H1 (cell line): ENCODE results near the gene PTPRR. TPM values are rescaled to one million over a fixed set of nuclear protein-coding genes. Genes with fewer than 3 reads are reported as not detected.

Experiments
- CTCF ChIA-PET: fragments of 300-600 bp; sonication (Branson Sonifier 250); formaldehyde crosslinking; loops from one replicate; lab custom pipeline; 2021; ENCODE audit not compliant: partially characterized antibody; lab: Charles Lee
- POLR2A ChIA-PET: fragments of 300-600 bp; sonication (Branson Sonifier 250); formaldehyde crosslinking; loops from one replicate; lab custom pipeline; 2021; ENCODE audit warnings: inconsistent platforms; ENCODE audit not compliant: partially characterized antibody; lab: Charles Lee
- DNase-seq, 2 experiments: peaks; one replicate each; pipeline versions ENCODE4 v3.0.0 to v3.0.0-alpha.2; 2010 to 2022; ENCODE audit warnings: low spot score in 2 of 2, low read depth in 1 of 2, mixed read lengths in 1 of 2
- FAIRE-seq: peaks from 2 replicates; lab custom pipeline; 2011; peaks lifted over from hg19 to GRCh38; lab: Jason Lieb, UNC
- H2AFZ ChIP-seq: 2 replicates; pipeline ENCODE4 v1.8.1; 2012; ENCODE audit warnings: low read length, inconsistent platforms
- H2AK5ac ChIP-seq: 2 replicates; pipeline ENCODE4 v1.6.1; 2013; ENCODE audit warnings: low read depth, low read length
- H2BK120ac ChIP-seq: replicated peaks from 2 replicates; pipeline ENCODE3; 2013; ENCODE audit warnings: low read depth, low read length, inconsistent platforms
- H2BK12ac ChIP-seq: 2 replicates; pipeline ENCODE4 v1.6.1; 2013; ENCODE audit warnings: low read depth, low read length
- H2BK15ac ChIP-seq: 2 replicates; pipeline ENCODE4 v1.6.1; 2013; ENCODE audit warnings: low read length
- H2BK20ac ChIP-seq: 2 replicates; pipeline ENCODE4 v1.6.1; 2013; ENCODE audit warnings: low read length
- H2BK5ac ChIP-seq: 2 replicates; pipeline ENCODE4 v1.6.1; 2013; ENCODE audit warnings: low read depth, low read length
- H3K14ac ChIP-seq: 2 replicates; pipeline ENCODE4 v1.6.1; 2013; ENCODE audit warnings: inconsistent platforms; ENCODE audit not compliant: insufficient read length
- H3K18ac ChIP-seq: 2 replicates; pipeline ENCODE4 v1.6.1; 2013; ENCODE audit warnings: low read length; ENCODE audit errors: extremely low read depth
- H3K23ac ChIP-seq: 2 replicates; pipeline ENCODE4 v1.6.1; 2013; ENCODE audit warnings: inconsistent platforms; ENCODE audit not compliant: insufficient read length
- H3K23me2 ChIP-seq: 2 replicates; pipeline ENCODE4 v1.6.1; 2013; ENCODE audit warnings: low read depth, low read length
- H3K27ac ChIP-seq: 2 replicates; pipeline ENCODE4 v1.6.1; 2011; ENCODE audit warnings: low read depth, low read length, inconsistent platforms
- H3K27me3 ChIP-seq, 4 experiments: replicated peaks in 1 of 4; 1 replicate in 1 of 4; 2 replicates in 3 of 4; pipeline versions ENCODE4 v1.6.1 to v1.8.1; 2011 to 2013; ENCODE audit warnings: low read length in 3 of 4, mild to moderate bottlenecking in 3 of 4, inconsistent platforms in 2 of 4, mixed read lengths in 2 of 4, moderate library complexity in 1 of 4; ENCODE audit not compliant: control insufficient read depth in 3 of 4, insufficient read depth in 3 of 4; ENCODE audit errors: extremely low read depth in 1 of 4
- H3K36me3 ChIP-seq, 4 experiments: 2 replicates each; pipeline versions ENCODE4 v1.6.1 to v1.8.1; 2011 to 2013; ENCODE audit warnings: mild to moderate bottlenecking in 4 of 4, low read length in 3 of 4, moderate library complexity in 2 of 4, control low read depth in 1 of 4, inconsistent platforms in 1 of 4; ENCODE audit not compliant: insufficient read depth in 4 of 4, control insufficient read depth in 2 of 4
- H3K4ac ChIP-seq: replicated peaks from 2 replicates; pipeline ENCODE3; 2013; ENCODE audit warnings: low read length, low read depth, mixed read lengths, inconsistent platforms; ENCODE audit not compliant: insufficient read length
- H3K4me1 ChIP-seq, 4 experiments: replicated peaks in 1 of 4; 1 replicate in 1 of 4; 2 replicates in 3 of 4; pipeline versions ENCODE4 v1.6.1 to v1.8.1; 2011 to 2013; ENCODE audit warnings: low read length in 3 of 4, inconsistent platforms in 2 of 4, mixed read lengths in 1 of 4; ENCODE audit not compliant: insufficient read depth in 4 of 4, control insufficient read depth in 3 of 4
- H3K4me2 ChIP-seq, 2 experiments: 2 replicates each; pipeline versions ENCODE4 v1.6.1 to v1.8.1; 2011 to 2013; ENCODE audit warnings: low read depth in 2 of 2, low read length in 2 of 2, control low read depth in 1 of 2, inconsistent platforms in 1 of 2, mild to moderate bottlenecking in 1 of 2; ENCODE audit not compliant: insufficient read depth in 1 of 2
- H3K4me3 ChIP-seq, 4 experiments: fragments of 200-600, 300-600 bp in 1 of 4; sonication (generic), shearing (Covaris generic), sonication (Bioruptor Twin) in 1 of 4; 2 replicates each; pipeline versions ENCODE4 v1.5.1 to v1.8.1; 2011 to 2016; ENCODE audit warnings: low read length in 4 of 4, low read depth in 3 of 4, control low read depth in 2 of 4, inconsistent platforms in 2 of 4, mild to moderate bottlenecking in 2 of 4, mixed read lengths in 1 of 4, moderate library complexity in 1 of 4; ENCODE audit not compliant: insufficient read depth in 2 of 4; ENCODE audit errors: extremely low read depth in 1 of 4
- H3K56ac ChIP-seq: replicated peaks from 2 replicates; pipeline ENCODE3; 2013; ENCODE audit warnings: low read depth, mild to moderate bottlenecking, mixed read lengths, low read length, inconsistent platforms; ENCODE audit not compliant: insufficient read length
- H3K79me1 ChIP-seq: 2 replicates; pipeline ENCODE4 v1.6.1; 2013; ENCODE audit warnings: low read depth, low read length, control low read depth
- H3K79me2 ChIP-seq, 2 experiments: 2 replicates each; pipeline versions ENCODE4 v1.6.1 to v1.8.1; 2012 to 2013; ENCODE audit warnings: low read length in 2 of 2, mild to moderate bottlenecking in 2 of 2, inconsistent platforms in 1 of 2; ENCODE audit not compliant: insufficient read depth in 2 of 2, control insufficient read depth in 1 of 2
- H3K9ac ChIP-seq, 4 experiments: replicated peaks in 1 of 4; 1 replicate in 1 of 4; 2 replicates in 3 of 4; pipeline versions ENCODE4 v1.6.1 to v1.8.1; 2011 to 2013; ENCODE audit warnings: low read depth in 3 of 4, low read length in 3 of 4, control low read depth in 2 of 4, mild to moderate bottlenecking in 2 of 4, moderate library complexity in 2 of 4, inconsistent platforms in 1 of 4; ENCODE audit errors: extremely low read depth in 1 of 4
- H3K9me3 ChIP-seq, 2 experiments: 2 replicates each; pipeline versions ENCODE4 v1.6.1 to v1.8.1; 2012 to 2013; ENCODE audit warnings: mild to moderate bottlenecking in 2 of 2, moderate library complexity in 2 of 2, control low read depth in 1 of 2, inconsistent platforms in 1 of 2, low read depth in 1 of 2, low read length in 1 of 2, mixed read lengths in 1 of 2; ENCODE audit not compliant: insufficient read depth in 2 of 2
- H4K20me1 ChIP-seq, 2 experiments: replicated peaks in 1 of 2; 2 replicates each; pipeline versions ENCODE3 to v1.8.1; 2011 to 2013; ENCODE audit warnings: inconsistent platforms in 2 of 2, low read length in 2 of 2, mild to moderate bottlenecking in 1 of 2; ENCODE audit not compliant: insufficient read depth in 2 of 2, control insufficient read depth in 1 of 2
- H4K5ac ChIP-seq: 2 replicates; pipeline ENCODE4 v1.6.1; 2013; ENCODE audit warnings: low read length, low read depth, mixed read lengths, inconsistent platforms; ENCODE audit not compliant: insufficient read length
- H4K8ac ChIP-seq: 2 replicates; pipeline ENCODE4 v1.8.0; 2013; ENCODE audit warnings: mild to moderate bottlenecking, moderate library complexity, low read length, inconsistent platforms; ENCODE audit not compliant: insufficient read depth; ENCODE audit errors: extremely low read depth
- H4K91ac ChIP-seq: replicated peaks from 2 replicates; pipeline ENCODE3; 2013; ENCODE audit warnings: low read length, mixed read lengths, inconsistent platforms; ENCODE audit not compliant: insufficient read length
- BACH1 ChIP-seq: IDR thresholded peaks from 2 replicates; pipeline ENCODE4 v1.6.1; 2012; ENCODE audit warnings: low read length, improper control_type of control experiment
- BRCA1 ChIP-seq: IDR thresholded peaks from 2 replicates; pipeline ENCODE4 v1.6.1; 2012; ENCODE audit warnings: low read depth, low read length, improper control_type of control experiment
- CREB1 ChIP-seq: IDR thresholded peaks from 2 replicates; pipeline ENCODE4 v1.6.1; 2012; ENCODE audit warnings: inconsistent platforms
- EP300 ChIP-seq, 2 experiments: IDR thresholded peaks; 1 replicate in 1 of 2; 2 replicates in 1 of 2; pipeline ENCODE4 v1.6.1; 2011 to 2012; ENCODE audit warnings: low read depth in 2 of 2, low read length in 2 of 2, mild to moderate bottlenecking in 2 of 2, borderline replicate concordance in 1 of 2, inconsistent platforms in 1 of 2, moderate library complexity in 1 of 2
- HDAC2 ChIP-seq, 2 experiments: fragments of 300-600 bp in 1 of 2; sonication (generic) in 1 of 2; IDR thresholded peaks; 2 replicates each; pipeline ENCODE4 v1.6.1; 2011 to 2012; ENCODE audit warnings: low read depth in 2 of 2, low read length in 2 of 2, mild to moderate bottlenecking in 2 of 2, moderate library complexity in 2 of 2, borderline replicate concordance in 1 of 2, inconsistent platforms in 1 of 2
- JUN ChIP-seq: IDR thresholded peaks from 2 replicates; pipeline ENCODE4 v1.6.1; 2011; ENCODE audit warnings: low read depth, mild to moderate bottlenecking, improper control_type of control experiment, low read length
- PHF8 ChIP-seq: fragments of 200-600 bp; sonication (generic); conservative IDR thresholded peaks from 2 replicates; pipeline ENCODE4 v1.7.1; 2012; ENCODE audit warnings: low read depth, mild to moderate bottlenecking, inconsistent platforms, low read length, moderate library complexity
- POLR2AphosphoS5 ChIP-seq: IDR thresholded peaks from 2 replicates; pipeline ENCODE4 v1.6.1; 2011; ENCODE audit warnings: low read depth, low read length
- SIRT6 ChIP-seq: IDR thresholded peaks from one replicate; pipeline ENCODE4 v1.7.1; 2012; ENCODE audit warnings: low read length, inconsistent platforms
- SUZ12 ChIP-seq: fragments of 200-600 bp; sonication (generic); IDR thresholded peaks from 2 replicates; pipeline ENCODE4 v1.6.1; 2012; ENCODE audit warnings: mild to moderate bottlenecking, inconsistent platforms, low read length, moderate library complexity, mixed read lengths
- TCF12 ChIP-seq: IDR thresholded peaks from 2 replicates; pipeline ENCODE4 v1.6.1; 2011; ENCODE audit warnings: low read depth, mild to moderate bottlenecking, low read length
- WGBS, 2 experiments: shearing (Covaris generic) in 1 of 2; methylation state at CpG; one replicate each; pipeline versions ENCODE4 v1.1.6 to v1.1.7; 2013 to 2015; ENCODE audit warnings: low lambda C conversion rate in 2 of 2, mixed read lengths in 2 of 2, inconsistent platforms in 1 of 2, low coverage in 1 of 2, missing lambda C conversion rate in 1 of 2; ENCODE audit not compliant: insufficient replicate concordance in 2 of 2, insufficient coverage in 1 of 2, insufficient read length in 1 of 2; ENCODE audit errors: extremely low coverage in 1 of 2, missing lambda C conversion rate in 1 of 2; 5-methylcytosine and 5-hydroxymethylcytosine counted together
- polyA plus RNA-seq, 7 experiments: library from polyadenylated mRNA; depleted of rRNA in 3 of 7; stranded (reverse) in 5 of 7; unstranded in 2 of 7; fragments of >200 nt in 5 of 7; fragments of 200-250 nt in 2 of 7; gene quantifications; 1 replicate in 5 of 7; 2 replicates in 1 of 7; 4 replicates in 1 of 7; pipeline versions ENCODE4 v1.2.1 to v1.2.3, GENCODE V29; 2011 to 2013; ENCODE audit warnings: missing spikeins in 2 of 7, mixed read lengths in 2 of 7
- total RNA-seq: library from RNA; stranded (reverse); fragmentation: NEBNext Ultra II Directional; extraction: Animal tissue kit (Norgen Biotek cat#: 25700); gene quantifications from 2 replicates; pipeline ENCODE4 v1.2.1, GENCODE V29; 2021

Gene PTPRR
- total and polyA plus RNA-seq, 2 of the 8 experiments (the other 6 are each of a cell fraction or from before 2014, with no cell fraction given): 0.07 to 0.35 TPM

GRCh38 chr12:70785896-70786295 is 134.6 kb downstream of the PTPRR start:
- Histone ChIP-seq H3K27me3 (no peaks in the 10 kb centered on the region), H2BK5ac (no peak overlapping the region), H2BK20ac (no peak overlapping the region), H3K18ac (no peak overlapping the region), H3K14ac (no peak overlapping the region), H4K20me1 (no peaks in the 10 kb centered on the region), H3K9ac (no peak overlapping the region), H4K5ac (no peak overlapping the region), H3K36me3 (no peaks in the 10 kb centered on the region), H3K56ac (no peak overlapping the region), H3K4me1 (no peaks in the 10 kb centered on the region), H3K23ac (no peak overlapping the region), H2BK12ac (no peak overlapping the region), H4K8ac (no peak overlapping the region), H3K23me2 (no peaks in the 10 kb centered on the region; the same call in 1 of the 2 replicates), H2BK120ac (no peak overlapping the region), H3K79me2 (no peaks in the 10 kb centered on the region), H3K27ac (no peak overlapping the region), H3K4me2 (no peak overlapping the region), H3K79me1 (no peaks in the 10 kb centered on the region), H3K4me3 (no peak overlapping the region), H3K9me3 (peaks cover 0 to 18% of the 10 kb centered on the region in 2 experiments; a peak in 1 of 4 replicates), H2BK15ac (no peak overlapping the region), H4K91ac (no peak overlapping the region), H2AFZ (peak overlapping the region; percentile 94), H2AK5ac (no peak overlapping the region), H3K4ac (no peak overlapping the region)
- DNase-seq: no peak
- ChIA-PET POLR2A (no interaction called here), CTCF (interaction anchor here (0.8 kb wide), 1 partner anchor 1525 kb away, joined by 3 read pairs; no protein-coding TSS in a partner anchor)
- TF ChIP-seq HDAC2 (IDR thresholded peaks at IDR 0.05; ENCODE audit: borderline replicate concordance in 1 of 2, low read depth in 2 of 2, low read length in 2 of 2) (no peak), CREB1 (no peak), EP300 (IDR thresholded peaks at IDR 0.05; ENCODE audit: borderline replicate concordance in 1 of 2, low read depth in 2 of 2, low read length in 2 of 2) (no peak), PHF8 (no peak), BACH1 (no peak), BRCA1 (no peak), SIRT6 (no peak), POLR2AphosphoS5 (no peak), SUZ12 (no peak), JUN (no peak), TCF12 (no peak)
- FAIRE-seq: no peak
- 85% methylated on average over 2 of the region's 2 CpGs; no CpG with 5 or more reads in 1 of the 2 experiments for WGBS, 2 experiments
